ENCODE results near the gene ABCA7.

DNA sequence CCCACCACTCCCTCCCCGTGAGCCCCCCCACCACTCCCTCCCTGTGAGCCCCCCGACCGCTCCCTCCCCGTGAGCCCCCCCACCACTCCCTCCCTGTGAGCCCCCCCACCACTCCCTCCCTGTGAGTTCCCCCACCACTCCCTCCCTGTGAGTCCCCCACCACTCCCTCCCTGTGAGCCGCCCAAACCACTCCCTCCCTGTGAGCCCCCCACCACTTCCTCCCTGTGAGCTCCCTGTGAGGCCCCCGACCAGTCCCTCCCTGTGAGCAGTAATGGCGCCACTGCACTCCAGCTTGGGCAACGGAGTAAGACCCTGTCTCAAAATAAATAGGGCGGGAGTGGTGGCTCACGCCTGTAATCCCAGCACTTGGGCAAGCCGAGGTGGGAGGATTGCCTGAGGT is 9.9 kb downstream of the ABCA7 start:
- no peak for TF ChIP-seq POLR2A (IDR thresholded peaks at IDR 0.05)
- TF ChIP-seq, protein P1, sequence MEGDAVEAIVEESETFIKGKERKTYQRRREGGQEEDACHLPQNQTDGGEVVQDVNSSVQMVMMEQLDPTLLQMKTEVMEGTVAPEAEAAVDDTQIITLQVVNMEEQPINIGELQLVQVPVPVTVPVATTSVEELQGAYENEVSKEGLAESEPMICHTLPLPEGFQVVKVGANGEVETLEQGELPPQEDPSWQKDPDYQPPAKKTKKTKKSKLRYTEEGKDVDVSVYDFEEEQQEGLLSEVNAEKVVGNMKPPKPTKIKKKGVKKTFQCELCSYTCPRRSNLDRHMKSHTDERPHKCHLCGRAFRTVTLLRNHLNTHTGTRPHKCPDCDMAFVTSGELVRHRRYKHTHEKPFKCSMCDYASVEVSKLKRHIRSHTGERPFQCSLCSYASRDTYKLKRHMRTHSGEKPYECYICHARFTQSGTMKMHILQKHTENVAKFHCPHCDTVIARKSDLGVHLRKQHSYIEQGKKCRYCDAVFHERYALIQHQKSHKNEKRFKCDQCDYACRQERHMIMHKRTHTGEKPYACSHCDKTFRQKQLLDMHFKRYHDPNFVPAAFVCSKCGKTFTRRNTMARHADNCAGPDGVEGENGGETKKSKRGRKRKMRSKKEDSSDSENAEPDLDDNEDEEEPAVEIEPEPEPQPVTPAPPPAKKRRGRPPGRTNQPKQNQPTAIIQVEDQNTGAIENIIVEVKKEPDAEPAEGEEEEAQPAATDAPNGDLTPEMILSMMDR (IDR thresholded peaks at IDR 0.05): no peak

All from testis (tissue), 2 donors.